Ovary (tissue), 9 donors: ENCODE results near the gene DUSP2. TPM values are rescaled to one million over a fixed set of nuclear protein-coding genes. Genes with fewer than 3 reads are reported as not detected.

Source experiments
- DNase-seq, 5 donors: peaks; one replicate each; pipeline ENCODE4 v3.0.0-alpha.2; 2019 to 2020
- H3K27ac ChIP-seq, 2 donors: fragments of 200-600 bp; one replicate each; pipeline versions ENCODE4 v1.5.1 to v1.8.0; 2019 to 2022
- H3K27me3 ChIP-seq: fragments of 200-600 bp; one replicate; pipeline ENCODE4 v1.8.0; 2022
- H3K36me3 ChIP-seq: fragments of 200-600 bp; sonication (generic); one replicate; pipeline ENCODE4 v1.5.1; 2019
- H3K4me1 ChIP-seq: one replicate; pipeline ENCODE4 v1.8.1; 2013; ENCODE audit warnings: mild to moderate bottlenecking, moderate library complexity; ENCODE audit not compliant: insufficient read depth
- H3K4me3 ChIP-seq: fragments of 200-600 bp; sonication (generic); one replicate; pipeline ENCODE4 v1.5.1; 2017
- H3K9me3 ChIP-seq, 2 donors: fragments of 200-600 bp in 1 of 2; sonication (generic) in 1 of 2; one replicate each; pipeline versions ENCODE4 v1.5.1 to v1.8.1; 2013 to 2019; ENCODE audit warnings: mild to moderate bottlenecking in 1 of 2, moderate library complexity in 1 of 2
- EP300 ChIP-seq: sonication (generic); formaldehyde crosslinking; IDR thresholded peaks from one replicate; pipeline ENCODE4 v1.6.1; 2017; ENCODE audit warnings: antibody characterized with exemption
- POLR2A ChIP-seq: fragments of 450-650 bp; IDR thresholded peaks from one replicate; pipeline ENCODE4 v1.6.1; 2017; ENCODE audit warnings: antibody characterized with exemption, mild to moderate bottlenecking, moderate library complexity
- WGBS, 3 donors: extraction: QIAGEN DNeasy Blood & Tissue Kit in 1 of 3; methylation state at CpG; one replicate each; pipeline versions ENCODE4 v1.1.5 to v1.1.7; 2013 to 2017; 5-methylcytosine and 5-hydroxymethylcytosine counted together
- intact Hi-C, 4 donors: fragments of 100-400 bp; cut with DNase I; formaldehyde crosslinking; loops; one replicate each; pipeline versions ENCODE4 v1.11.0 to v1.15.1; 2022 to 2023
- polyA plus RNA-seq, 2 donors: library from polyadenylated mRNA; stranded (reverse); fragments of 200-250 nt in 1 of 2; fragments of 350-450 nt in 1 of 2; fragmentation: Illumina TruSeq in 1 of 2; extraction: RNeasy Lipid Tissue Mini Kit (QIAGEN cat#74804) in 1 of 2; gene quantifications; one replicate each; pipeline ENCODE4 v1.2.3, GENCODE V29; 2013 to 2014
- total RNA-seq, 7 donors: library from RNA; depleted of rRNA in 2 of 7; stranded (reverse); fragments of >200 nt in 2 of 7; fragmentation: NEBNext Ultra II Directional in 3 of 7; extraction: Animal tissue kit (Norgen Biotek cat#: 25700) in 3 of 7; gene quantifications; one replicate each; pipeline versions ENCODE4 v1.1.0 to v1.2.4, GENCODE V29; 2016 to 2023
- TF ChIP-seq, protein P1 (sequence below), 3 donors: fragments of 450-650 bp in 2 of 3; fragments of 200-600 bp in 1 of 3; IDR thresholded peaks; one replicate each; pipeline versions ENCODE4 v1.5.1 to v1.8.0; 2016 to 2022; ENCODE audit warnings: antibody characterized with exemption in 3 of 3, mild to moderate bottlenecking in 1 of 3
- donor health status: DM: no; HTN: no; CAD: no; lungs with moderate emphysema.
- donor health status: DM: no; HTN: no; CAD: no.
- donor health status: Bipolar disorder and iron deficiency.
- donor health status: DM: yes; HTN: yes; CAD: no.
- donor health status: DM: no; HTN: no; CAD: no.
- donor health status: DM: yes; HTN: yes; CAD: no.

Gene DUSP2
- total and polyA plus RNA-seq, 9 donors, result 0.52 to 111 (median 3.1) TPM

GRCh38 chr2:96131813-96132745 lies 13.2 kb downstream of the DUSP2 start:
- Histone ChIP-seq H3K4me1 (no peaks in the 10 kb centered on the region), H3K9me3 (no peaks in the 10 kb centered on the region), H3K27ac (no peak overlapping the region), H3K27me3 (no peaks in the 10 kb centered on the region), H3K36me3 (no peaks in the 10 kb centered on the region), H3K4me3 (no peak overlapping the region)
- intact Hi-C loops, result loop anchor here in 2 of 4 donors (5.0 to 10.0 kb wide), 2 partner anchors 40 to 373 kb away; partner anchors contain the start of gene NEURL3 (in 1 of the 2)
- TF ChIP-seq, protein P1, sequence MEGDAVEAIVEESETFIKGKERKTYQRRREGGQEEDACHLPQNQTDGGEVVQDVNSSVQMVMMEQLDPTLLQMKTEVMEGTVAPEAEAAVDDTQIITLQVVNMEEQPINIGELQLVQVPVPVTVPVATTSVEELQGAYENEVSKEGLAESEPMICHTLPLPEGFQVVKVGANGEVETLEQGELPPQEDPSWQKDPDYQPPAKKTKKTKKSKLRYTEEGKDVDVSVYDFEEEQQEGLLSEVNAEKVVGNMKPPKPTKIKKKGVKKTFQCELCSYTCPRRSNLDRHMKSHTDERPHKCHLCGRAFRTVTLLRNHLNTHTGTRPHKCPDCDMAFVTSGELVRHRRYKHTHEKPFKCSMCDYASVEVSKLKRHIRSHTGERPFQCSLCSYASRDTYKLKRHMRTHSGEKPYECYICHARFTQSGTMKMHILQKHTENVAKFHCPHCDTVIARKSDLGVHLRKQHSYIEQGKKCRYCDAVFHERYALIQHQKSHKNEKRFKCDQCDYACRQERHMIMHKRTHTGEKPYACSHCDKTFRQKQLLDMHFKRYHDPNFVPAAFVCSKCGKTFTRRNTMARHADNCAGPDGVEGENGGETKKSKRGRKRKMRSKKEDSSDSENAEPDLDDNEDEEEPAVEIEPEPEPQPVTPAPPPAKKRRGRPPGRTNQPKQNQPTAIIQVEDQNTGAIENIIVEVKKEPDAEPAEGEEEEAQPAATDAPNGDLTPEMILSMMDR (IDR thresholded peaks at IDR 0.05), result no peak
- DNase-seq, result no peak
- 89 to 90% (median 89%) methylated on average over 23 to 26 of the region's 26 CpGs for WGBS, 3 donors

- intact Hi-C loops, result loop anchor here in 2 of 4 donors (5.0 to 10.0 kb wide), 2 partner anchors 41 to 374 kb away; partner anchors contain the start of gene NEURL3 (in 1 of the 2)
These were observed 14.0 kb downstream of the DUSP2 start for GRCh38 chr2:96131152-96131812.

GRCh38 chr2:96130483-96130882 lies 14.8 kb downstream of the DUSP2 start:
- Histone ChIP-seq H3K27ac (no peak overlapping the region), H3K4me1 (no peaks in the 10 kb centered on the region), H3K9me3 (no peaks in the 10 kb centered on the region), H3K27me3 (no peaks in the 10 kb centered on the region), H3K4me3 (no peak overlapping the region), H3K36me3 (no peaks in the 10 kb centered on the region)
- TF ChIP-seq EP300, result no peak
- TF ChIP-seq POLR2A, result no peak
- TF ChIP-seq, protein P1 (IDR thresholded peaks at IDR 0.05), result no peak
- no peak for DNase-seq
- WGBS, 3 donors, result 89 to 95% (median 93%) methylated on average over 4 of the region's 4 CpGs
- intact Hi-C loops, result loop anchor here in 2 of 4 donors (5.0 to 10.0 kb wide), 2 partner anchors 42 to 374 kb away; partner anchors contain the start of gene NEURL3 (in 1 of the 2)

More at GRCh38 chr2:96131152-96131812, 14.0 kb downstream of the DUSP2 start:
- Histone ChIP-seq H3K27ac (no peak overlapping the region), H3K9me3 (no peaks in the 10 kb centered on the region), H3K36me3 (no peaks in the 10 kb centered on the region), H3K4me1 (no peaks in the 10 kb centered on the region), H3K27me3 (no peaks in the 10 kb centered on the region), H3K4me3 (no peak overlapping the region)
- TF ChIP-seq POLR2A (no peak), EP300 (no peak)
- TF ChIP-seq, protein P1 (IDR thresholded peaks at IDR 0.05), result no peak
- 81 to 84% (median 81%) methylated on average over 10 of the region's 10 CpGs for WGBS, 3 donors
- no peak for DNase-seq

GRCh38 chr2:96129528-96130120 lies 15.6 kb downstream of the DUSP2 start:
- no peaks in the 10 kb centered on the region for H3K4me1 ChIP-seq
- H3K27ac ChIP-seq, result no peak overlapping the region
- DNase-seq, result no peak
- intact Hi-C loops, result loop anchor here in 2 of 4 donors (5.0 to 10.0 kb wide), 2 partner anchors 43 to 375 kb away; partner anchors contain the start of gene NEURL3 (in 1 of the 2)
- H3K36me3 ChIP-seq, result no peaks in the 10 kb centered on the region
- H3K27me3 ChIP-seq, result no peaks in the 10 kb centered on the region
- no peak overlapping the region for H3K4me3 ChIP-seq
- TF ChIP-seq, protein P1 (IDR thresholded peaks at IDR 0.05), result no peak
- TF ChIP-seq POLR2A (no peak), EP300 (no peak)
- 80 to 85% (median 83%) methylated on average over 16 of the region's 16 CpGs for WGBS, 3 donors
- H3K9me3 ChIP-seq, result no peaks in the 10 kb centered on the region
